Loucy (cell line): ENCODE results near the gene RPL39L.

Experiments
- H2AFZ ChIP-seq: fragments of 200-600 bp; sonication (generic); 2 replicates; pipeline ENCODE4 v1.6.0; 2016; ENCODE audit warnings: antibody characterized with exemption, mild to moderate bottlenecking, low read length, moderate library complexity
- H3F3A ChIP-seq: fragments of 200-600 bp; 2 replicates; pipeline ENCODE4 v1.6.0; 2016; ENCODE audit warnings: antibody characterized with exemption, low read depth, mild to moderate bottlenecking
- H3K27me3 ChIP-seq: fragments of 200-600 bp; sonication (generic); 2 replicates; pipeline ENCODE4 v1.6.1; 2014; ENCODE audit warnings: low read length, mild to moderate bottlenecking; ENCODE audit not compliant: insufficient read depth, poor library complexity, severe bottlenecking
- H3K36me3 ChIP-seq: fragments of 200-600 bp; sonication (generic); 2 replicates; pipeline ENCODE4 v1.6.1; 2016; ENCODE audit warnings: low read length; ENCODE audit not compliant: insufficient read depth
- H3K4me1 ChIP-seq: fragments of 200-600 bp; sonication (generic); 2 replicates; pipeline ENCODE4 v1.5.1; 2014; ENCODE audit warnings: low read length, mild to moderate bottlenecking; ENCODE audit not compliant: insufficient read depth, poor library complexity, severe bottlenecking
- H3K4me2 ChIP-seq: fragments of 200-600 bp; sonication (generic); 2 replicates; pipeline ENCODE4 v1.6.0; 2014; ENCODE audit warnings: antibody characterized with exemption, low read length, low read depth, mild to moderate bottlenecking; ENCODE audit not compliant: poor library complexity, severe bottlenecking
- H3K4me3 ChIP-seq: fragments of 200-600 bp; sonication (generic); 2 replicates; pipeline ENCODE4 v1.5.1; 2014; ENCODE audit warnings: low read length, mild to moderate bottlenecking, mixed read lengths; ENCODE audit not compliant: poor library complexity, severe bottlenecking
- H3K79me2 ChIP-seq: fragments of 200-600 bp; sonication (generic); 2 replicates; pipeline ENCODE4 v1.6.1; 2014; ENCODE audit warnings: low read length; ENCODE audit not compliant: insufficient read depth
- H3K9ac ChIP-seq: fragments of 200-600 bp; sonication (generic); 2 replicates; pipeline ENCODE4 v1.6.0; 2014; ENCODE audit warnings: mild to moderate bottlenecking, low read depth, low read length, moderate library complexity; ENCODE audit not compliant: poor library complexity, severe bottlenecking
- H3K9me2 ChIP-seq: fragments of 200-600 bp; sonication (generic); replicated peaks from 2 replicates; pipeline ENCODE4 v1.6.1; 2016; ENCODE audit warnings: low read depth, low read length, mixed read lengths
- H3K9me3 ChIP-seq: fragments of 200-600 bp; sonication (generic); 2 replicates; pipeline ENCODE4 v1.6.1; 2014; ENCODE audit warnings: mild to moderate bottlenecking, antibody characterized with exemption, low read length, low read depth; ENCODE audit not compliant: insufficient read depth
- H4K20me1 ChIP-seq: fragments of 200-600 bp; sonication (generic); 2 replicates; pipeline ENCODE4 v1.6.0; 2014; ENCODE audit warnings: antibody characterized with exemption, low read length, mild to moderate bottlenecking; ENCODE audit not compliant: insufficient read depth, poor library complexity, severe bottlenecking
- CTCF ChIP-seq: fragments of 200-600 bp; sonication (generic); conservative IDR thresholded peaks from 2 replicates; pipeline ENCODE4 v1.5.1; 2014; ENCODE audit warnings: mild to moderate bottlenecking, antibody characterized with exemption, low read length
- EZH2phosphoT487 ChIP-seq: fragments of 200-600 bp; IDR thresholded peaks from 2 replicates; pipeline ENCODE4 v1.6.1; 2018; ENCODE audit warnings: antibody characterized with exemption, mild to moderate bottlenecking, moderate library complexity, borderline replicate concordance

Gene RPL39L

GRCh38 chr3:187167777-187168176 is 28.5 kb upstream of the RPL39L start:
- Histone ChIP-seq H3K9me2 (no peaks in the 10 kb centered on the region), H3K79me2 (no peaks in the 10 kb centered on the region), H3K27me3 (no peaks in the 10 kb centered on the region), H3K9ac (no peak overlapping the region), H4K20me1 (no peaks in the 10 kb centered on the region), H3K4me2 (no peak overlapping the region), H3F3A (no peaks in the 10 kb centered on the region), H3K4me1 (no peaks in the 10 kb centered on the region), H3K4me3 (no peak overlapping the region), H3K36me3 (no peaks in the 10 kb centered on the region), H2AFZ (0 out of 2 replicates have a peak overlapping the region, but pooled peaks have one; percentile 40), H3K9me3 (no peaks in the 10 kb centered on the region)
- TF ChIP-seq CTCF: no peak
- TF ChIP-seq EZH2phosphoT487: no peak

- Histone ChIP-seq H3F3A (no peaks in the 10 kb centered on the region), H4K20me1 (no peaks in the 10 kb centered on the region), H3K79me2 (no peaks in the 10 kb centered on the region), H3K4me3 (no peak overlapping the region), H2AFZ (no peak overlapping the region), H3K9ac (no peak overlapping the region), H3K27me3 (peaks cover 4% of the 10 kb centered on the region), H3K36me3 (no peaks in the 10 kb centered on the region), H3K4me2 (no peak overlapping the region), H3K4me1 (no peaks in the 10 kb centered on the region), H3K9me3 (no peaks in the 10 kb centered on the region), H3K9me2 (no peaks in the 10 kb centered on the region)
- TF ChIP-seq EZH2phosphoT487 (no peak), CTCF (no peak)
These were observed 27.5 kb upstream of the RPL39L start for GRCh38 chr3:187166750-187167149.

- Histone ChIP-seq H3K9ac (no peak overlapping the region), H3K27me3 (peaks cover 4% of the 10 kb centered on the region), H3K4me3 (no peak overlapping the region), H3K79me2 (no peaks in the 10 kb centered on the region), H3F3A (no peaks in the 10 kb centered on the region), H3K9me2 (no peaks in the 10 kb centered on the region), H3K4me1 (no peaks in the 10 kb centered on the region), H3K9me3 (no peaks in the 10 kb centered on the region), H3K36me3 (no peaks in the 10 kb centered on the region), H3K4me2 (no peak overlapping the region), H4K20me1 (no peaks in the 10 kb centered on the region), H2AFZ (no peak overlapping the region)
- no peak for TF ChIP-seq EZH2phosphoT487
- TF ChIP-seq CTCF: peak; percentile 76
These were observed 25.8 kb upstream of the RPL39L start for GRCh38 chr3:187165144-187165543.
